Measurements from ENCODE around the gene C4orf50. TPM values are rescaled to one million over a fixed set of nuclear protein-coding genes. Genes with fewer than 3 reads are reported as not detected.

C4orf50 gene
- total RNA-seq, 2 experiments from 2014 or later: 0.19 to 0.43 TPM

GRCh38 chr4:6050551-6050950 lies 32.3 kb upstream of the C4orf50 start:
- Mint-ChIP-seq H3K4me3 (no peak overlapping the region), H3K36me3 (no peaks in the 10 kb centered on the region), H3K4me1 (no peaks in the 10 kb centered on the region), H3K27ac (no peak overlapping the region), H3K27me3 (no peaks in the 10 kb centered on the region), H3K9me3 (no peaks in the 10 kb centered on the region)
- POLR2A ChIA-PET: no interaction called here
- ATAC-seq (ENCODE audit: low read depth) (no peak), DNase-seq (no peak)

- Mint-ChIP-seq H3K36me3 (no peaks in the 10 kb centered on the region), H3K27me3 (no peaks in the 10 kb centered on the region), H3K9me3 (no peaks in the 10 kb centered on the region), H3K27ac (no peak overlapping the region), H3K4me3 (no peak overlapping the region), H3K4me1 (no peaks in the 10 kb centered on the region)
- ATAC-seq (ENCODE audit: low read depth): no peak
- POLR2A ChIA-PET: no interaction called here
- DNase-seq: no peak
These were observed 31.8 kb upstream of the C4orf50 start for GRCh38 chr4:6049985-6050384.

GRCh38 chr4:6049278-6049677 lies 31.0 kb upstream of the C4orf50 start:
- ATAC-seq (ENCODE audit: low read depth) (no peak), DNase-seq (no peak)
- Mint-ChIP-seq H3K27ac (no peak overlapping the region), H3K4me3 (no peak overlapping the region), H3K9me3 (no peaks in the 10 kb centered on the region), H3K27me3 (no peaks in the 10 kb centered on the region), H3K4me1 (no peaks in the 10 kb centered on the region), H3K36me3 (no peaks in the 10 kb centered on the region)
- POLR2A ChIA-PET: no interaction called here

- POLR2A ChIA-PET: interaction anchor here (0.7 kb wide), 1 partner anchor 701 kb away, joined by 3 read pairs; no protein-coding TSS in a partner anchor
- H3K4me1 Mint-ChIP-seq: no peaks in the 10 kb centered on the region
- H3K9me3 Mint-ChIP-seq: no peaks in the 10 kb centered on the region
These were observed 30.3 kb upstream of the C4orf50 start for GRCh38 chr4:6048537-6048936.

GRCh38 chr4:6047130-6047673 lies 29.0 kb upstream of the C4orf50 start:
- H3K4me1 Mint-ChIP-seq: no peaks in the 10 kb centered on the region
- no peak overlapping the region for H3K27ac Mint-ChIP-seq

More at GRCh38 chr4:6048537-6048936, 30.3 kb upstream of the C4orf50 start:
- no peak overlapping the region for H3K4me3 Mint-ChIP-seq
- no peak overlapping the region for H3K27ac Mint-ChIP-seq
- no peaks in the 10 kb centered on the region for H3K27me3 Mint-ChIP-seq
- ATAC-seq (ENCODE audit: low read depth): no peak
- DNase-seq: no peak
- no peaks in the 10 kb centered on the region for H3K36me3 Mint-ChIP-seq

GRCh38 chr4:6046526-6047129 lies 28.4 kb upstream of the C4orf50 start:
- Mint-ChIP-seq H3K4me1 (no peaks in the 10 kb centered on the region), H3K27me3 (no peaks in the 10 kb centered on the region), H3K27ac (no peak overlapping the region), H3K4me3 (no peak overlapping the region), H3K9me3 (no peaks in the 10 kb centered on the region), H3K36me3 (no peaks in the 10 kb centered on the region)
- POLR2A ChIA-PET: no interaction called here
- DNase-seq (no peak), ATAC-seq (ENCODE audit: low read depth) (no peak)

More at GRCh38 chr4:6047130-6047673, 29.0 kb upstream of the C4orf50 start:
- no peaks in the 10 kb centered on the region for H3K27me3 Mint-ChIP-seq
- no peaks in the 10 kb centered on the region for H3K36me3 Mint-ChIP-seq
- POLR2A ChIA-PET: no interaction called here
- DNase-seq: no peak
- H3K4me3 Mint-ChIP-seq: no peak overlapping the region
- no peaks in the 10 kb centered on the region for H3K9me3 Mint-ChIP-seq
- no peak for ATAC-seq (ENCODE audit: low read depth)

- no peak overlapping the region for H3K27ac Mint-ChIP-seq
- peaks cover 3% of the 10 kb centered on the region for H3K27me3 Mint-ChIP-seq
- H3K36me3 Mint-ChIP-seq: no peaks in the 10 kb centered on the region
- H3K4me1 Mint-ChIP-seq: peaks cover 3% of the 10 kb centered on the region
- DNase-seq (no peak), ATAC-seq (ENCODE audit: low read depth) (no peak)
- POLR2A ChIA-PET: no interaction called here
- H3K4me3 Mint-ChIP-seq: no peak overlapping the region
- no peaks in the 10 kb centered on the region for H3K9me3 Mint-ChIP-seq
These were observed 26.6 kb upstream of the C4orf50 start for GRCh38 chr4:6044805-6045204.

GRCh38 chr4:6044276-6044675 lies 26.0 kb upstream of the C4orf50 start:
- Mint-ChIP-seq H3K9me3 (no peaks in the 10 kb centered on the region), H3K4me1 (peaks cover 3% of the 10 kb centered on the region), H3K36me3 (no peaks in the 10 kb centered on the region), H3K27me3 (peaks cover 3% of the 10 kb centered on the region), H3K4me3 (no peak overlapping the region), H3K27ac (no peak overlapping the region)
- DNase-seq (no peak), ATAC-seq (ENCODE audit: low read depth) (no peak)
- POLR2A ChIA-PET: no interaction called here

- POLR2A ChIA-PET: no interaction called here
- Mint-ChIP-seq H3K36me3 (no peaks in the 10 kb centered on the region), H3K9me3 (no peaks in the 10 kb centered on the region), H3K27me3 (peaks cover 3% of the 10 kb centered on the region), H3K4me3 (no peak overlapping the region), H3K4me1 (peaks cover 3% of the 10 kb centered on the region), H3K27ac (no peak overlapping the region)
- no peak for DNase-seq
- no peak for ATAC-seq (ENCODE audit: low read depth)
These were observed 25.6 kb upstream of the C4orf50 start for GRCh38 chr4:6043843-6044242.

- peaks cover 3% of the 10 kb centered on the region for H3K4me1 Mint-ChIP-seq
- H3K27ac Mint-ChIP-seq: no peak overlapping the region
- H3K4me3 Mint-ChIP-seq: no peak overlapping the region
- no peaks in the 10 kb centered on the region for H3K9me3 Mint-ChIP-seq
- DNase-seq: no peak
- peaks cover 3% of the 10 kb centered on the region for H3K27me3 Mint-ChIP-seq
- no peak for ATAC-seq (ENCODE audit: low read depth)
- H3K36me3 Mint-ChIP-seq: no peaks in the 10 kb centered on the region
- POLR2A ChIA-PET: no interaction called here
These were observed 25.0 kb upstream of the C4orf50 start for GRCh38 chr4:6043188-6043587.

GRCh38 chr4:6042293-6043063 lies 24.2 kb upstream of the C4orf50 start:
- POLR2A ChIA-PET: no interaction called here
- Mint-ChIP-seq H3K36me3 (no peaks in the 10 kb centered on the region), H3K9me3 (no peaks in the 10 kb centered on the region), H3K27ac (no peak overlapping the region), H3K4me3 (no peak overlapping the region), H3K4me1 (peaks cover 3% of the 10 kb centered on the region), H3K27me3 (peaks cover 3% of the 10 kb centered on the region)
- DNase-seq: no peak
- no peak for ATAC-seq (ENCODE audit: low read depth)

- peaks cover 3% of the 10 kb centered on the region for H3K27me3 Mint-ChIP-seq
- DNase-seq: no peak
- no peaks in the 10 kb centered on the region for H3K36me3 Mint-ChIP-seq
- no peak overlapping the region for H3K4me3 Mint-ChIP-seq
- POLR2A ChIA-PET: no interaction called here
- no peaks in the 10 kb centered on the region for H3K9me3 Mint-ChIP-seq
- no peak for ATAC-seq (ENCODE audit: low read depth)
- H3K4me1 Mint-ChIP-seq: peaks cover 3% of the 10 kb centered on the region
- H3K27ac Mint-ChIP-seq: no peak overlapping the region
These were observed 23.6 kb upstream of the C4orf50 start for GRCh38 chr4:6041800-6042199.

- Mint-ChIP-seq H3K27ac (no peak overlapping the region), H3K4me3 (no peak overlapping the region), H3K36me3 (no peaks in the 10 kb centered on the region), H3K4me1 (peaks cover 3% of the 10 kb centered on the region), H3K27me3 (peaks cover 3% of the 10 kb centered on the region), H3K9me3 (no peaks in the 10 kb centered on the region)
- no peak for ATAC-seq (ENCODE audit: low read depth)
- POLR2A ChIA-PET: no interaction called here
- no peak for DNase-seq
These were observed 20.5 kb upstream of the C4orf50 start for GRCh38 chr4:6038711-6039110.

GRCh38 chr4:6035786-6036185 lies 17.6 kb upstream of the C4orf50 start:
- POLR2A ChIA-PET: no interaction called here
- no peaks in the 10 kb centered on the region for H3K36me3 Mint-ChIP-seq
- H3K4me3 Mint-ChIP-seq: no peak overlapping the region
- ATAC-seq (ENCODE audit: low read depth): no peak
- H3K27me3 Mint-ChIP-seq: peaks cover under 1% of the 10 kb centered on the region
- no peaks in the 10 kb centered on the region for H3K9me3 Mint-ChIP-seq
- no peak overlapping the region for H3K27ac Mint-ChIP-seq
- no peak for DNase-seq
- H3K4me1 Mint-ChIP-seq: no peaks in the 10 kb centered on the region
